Stomach (tissue), 9 donors: ENCODE measurements around the gene INSC. TPM values are rescaled to one million over a fixed set of nuclear protein-coding genes. Genes with fewer than 3 reads are reported as not detected.

Experiments used
- DNase-seq, 2 donors: peaks; one replicate each; pipeline versions ENCODE4 v3.0.0 to v3.0.0-alpha.2; 2013 to 2019
- H3K27ac ChIP-seq, 5 donors: fragments of 200-600 bp in 4 of 5; sonication (generic) in 4 of 5; one replicate each; pipeline ENCODE4 v1.5.1; 2013 to 2019; ENCODE audit warnings: mild to moderate bottlenecking in 1 of 5, moderate library complexity in 1 of 5
- H3K27me3 ChIP-seq, 3 donors: fragments of 200-600 bp; sonication (generic); one replicate each; pipeline ENCODE4 v1.5.1; 2017 to 2019; ENCODE audit warnings: mixed run types in 1 of 3
- H3K36me3 ChIP-seq, 4 donors: fragments of 200-600 bp; sonication (generic); 1 replicate in 3 of 4; 2 replicates in 1 of 4; pipeline ENCODE4 v1.5.1; 2016 to 2019
- H3K4me1 ChIP-seq, 4 donors: fragments of 200-600 bp; sonication (generic); one replicate each; pipeline ENCODE4 v1.5.1; 2016 to 2019
- H3K4me3 ChIP-seq, 4 donors: fragments of 200-600 bp; sonication (generic) in 3 of 4; one replicate each; pipeline ENCODE4 v1.5.1; 2016 to 2019; ENCODE audit warnings: mild to moderate bottlenecking in 1 of 4
- H3K9me3 ChIP-seq, 4 donors: fragments of 200-600 bp; sonication (generic); one replicate each; pipeline ENCODE4 v1.5.1; 2016 to 2019
- CTCF ChIP-seq, 7 experiments: fragments of 450-650 bp in 4 of 7; fragments of 200-600 bp in 3 of 7; sonication (generic) in 3 of 7; IDR thresholded peaks; one replicate each; pipeline ENCODE4 v1.5.1; 2016 to 2019; ENCODE audit warnings: antibody characterized with exemption in 7 of 7, control low read depth in 2 of 7, mild to moderate bottlenecking in 1 of 7
- EP300 ChIP-seq: sonication (generic); formaldehyde crosslinking; IDR thresholded peaks from one replicate; pipeline ENCODE4 v1.6.1; 2017; ENCODE audit warnings: antibody characterized with exemption
- POLR2A ChIP-seq, 4 donors: fragments of 450-650 bp; IDR thresholded peaks; one replicate each; pipeline ENCODE4 v1.6.1; 2016; ENCODE audit warnings: antibody characterized with exemption in 4 of 4, control low read depth in 2 of 4, mild to moderate bottlenecking in 1 of 4, moderate library complexity in 1 of 4
- POLR2AphosphoS5 ChIP-seq, 3 donors: sonication (generic); formaldehyde crosslinking; IDR thresholded peaks; one replicate each; pipeline ENCODE4 v1.6.1; 2016; ENCODE audit warnings: antibody characterized with exemption in 3 of 3
- WGBS, 5 donors: extraction: QIAGEN DNeasy Blood & Tissue Kit in 3 of 5; methylation state at CpG; one replicate each; pipeline versions ENCODE4 v1.1.5 to v1.1.7; 2013 to 2018; 5-methylcytosine and 5-hydroxymethylcytosine counted together
- intact Hi-C: fragments of 100-400 bp; cut with DNase I; formaldehyde crosslinking; loops from one replicate; pipeline ENCODE4 v1.15.1; 2023; ENCODE audit warnings: low total_unique reads
- polyA plus RNA-seq, 3 donors: library from polyadenylated mRNA; stranded (reverse); fragments of 200-250 nt; gene quantifications; one replicate each; pipeline ENCODE4 v1.2.3, GENCODE V29; 2013
- total RNA-seq, 5 donors: library from RNA; depleted of rRNA; stranded (reverse); fragments of >200 nt; gene quantifications; one replicate each; pipeline versions ENCODE4 v1.1.0 to v1.2.3, GENCODE V29; 2014 to 2016
- donor health status: healthy with polysubstance abuse.
- donor health status: Bipolar disorder and iron deficiency.
- donor health status: healthy.

Gene INSC
- total and polyA plus RNA-seq, 8 donors = 0.75 to 23.2 (median 2.9) TPM; not detected in 1

- 93 to 97% (median 95%) methylated on average over 12 of the region's 12 CpGs for WGBS, 5 donors
- Histone ChIP-seq H3K36me3 (no peaks in the 10 kb centered on the region), H3K27ac (no peak overlapping the region), H3K27me3 (no peaks in the 10 kb centered on the region), H3K9me3 (no peaks in the 10 kb centered on the region), H3K4me1 (peaks cover 8 to 38% (median 23%) of the 10 kb centered on the region in 4 donors), H3K4me3 (no peak overlapping the region)
- TF ChIP-seq CTCF (IDR thresholded peaks at IDR 0.05) = no peak
- no peak for TF ChIP-seq EP300
- no peak for TF ChIP-seq POLR2A (IDR thresholded peaks at IDR 0.05)
- TF ChIP-seq POLR2AphosphoS5 (IDR thresholded peaks at IDR 0.05) = no peak
- intact Hi-C loops = no loop called here
- DNase-seq = no peak
Observed at GRCh38 chr11:15200696-15201095, 86.0 kb downstream of the INSC start.

DNA sequence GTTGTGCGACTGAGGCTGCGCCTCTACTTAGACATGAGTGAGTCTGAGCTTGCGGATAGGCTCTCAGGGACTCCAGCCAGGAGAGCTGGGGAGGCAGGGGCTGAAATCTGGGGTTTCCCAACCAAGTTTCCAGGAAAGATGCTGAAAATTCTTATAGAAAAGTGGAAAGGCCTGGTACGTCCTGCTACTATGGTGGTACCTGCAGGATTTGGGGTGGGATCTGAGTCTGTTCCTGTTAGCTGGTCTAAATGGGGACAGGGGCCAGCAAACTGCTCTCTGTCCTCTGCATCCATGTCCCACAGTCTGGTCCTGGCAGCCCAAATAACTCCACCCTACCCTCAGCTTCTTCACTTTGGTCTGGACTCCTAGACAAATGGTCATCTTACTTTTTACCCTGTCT is 86.9 kb downstream of the INSC start:
- no peak overlapping the region for H3K27ac ChIP-seq
- DNase-seq = no peak
- no peaks in the 10 kb centered on the region for H3K36me3 ChIP-seq
- H3K27me3 ChIP-seq = no peaks in the 10 kb centered on the region
- no peaks in the 10 kb centered on the region for H3K9me3 ChIP-seq
- peaks cover 0 to 29% (median 14%) of the 10 kb centered on the region in 4 donors for H3K4me1 ChIP-seq
- no peak for TF ChIP-seq POLR2AphosphoS5 (IDR thresholded peaks at IDR 0.05)
- TF ChIP-seq EP300 = no peak
- TF ChIP-seq CTCF (IDR thresholded peaks at IDR 0.05) = no peak
- no peak for TF ChIP-seq POLR2A (IDR thresholded peaks at IDR 0.05)
- H3K4me3 ChIP-seq = no peak overlapping the region
- intact Hi-C loops = no loop called here
- 90 to 99% (median 96%) methylated on average over 1 to 4 of the region's 4 CpGs for WGBS, 5 donors

GRCh38 chr11:15202626-15203025 is 87.9 kb downstream of the INSC start:
- TF ChIP-seq POLR2A (IDR thresholded peaks at IDR 0.05) (no peak), POLR2AphosphoS5 (IDR thresholded peaks at IDR 0.05) (no peak)
- Histone ChIP-seq H3K4me1 (peaks cover 0 to 21% (median 10%) of the 10 kb centered on the region in 4 donors), H3K4me3 (no peak overlapping the region), H3K27me3 (no peaks in the 10 kb centered on the region), H3K9me3 (no peaks in the 10 kb centered on the region), H3K36me3 (no peaks in the 10 kb centered on the region), H3K27ac (no peak overlapping the region)
- intact Hi-C loops = no loop called here
- WGBS, 5 donors = 63 to 81% (median 77%) methylated on average over 5 of the region's 5 CpGs
- DNase-seq = no peak

- Histone ChIP-seq H3K36me3 (no peaks in the 10 kb centered on the region), H3K9me3 (no peaks in the 10 kb centered on the region), H3K27ac (no peak overlapping the region), H3K4me1 (peaks cover 0 to 13% (median 5%) of the 10 kb centered on the region in 4 donors), H3K27me3 (no peaks in the 10 kb centered on the region), H3K4me3 (no peak overlapping the region)
- intact Hi-C loops = loop anchor here (5.0 kb wide), 1 partner anchor 102 kb away; no protein-coding TSS in a partner anchor
- WGBS, 5 donors = 84 to 89% (median 85%) methylated on average over 10 of the region's 10 CpGs
- no peak for DNase-seq
- TF ChIP-seq CTCF (IDR thresholded peaks at IDR 0.05) = no peak
- no peak for TF ChIP-seq POLR2AphosphoS5 (IDR thresholded peaks at IDR 0.05)
- no peak for TF ChIP-seq POLR2A (IDR thresholded peaks at IDR 0.05)
- no peak for TF ChIP-seq EP300
Observed at GRCh38 chr11:15204711-15205110, 90.0 kb downstream of the INSC start.

DNA sequence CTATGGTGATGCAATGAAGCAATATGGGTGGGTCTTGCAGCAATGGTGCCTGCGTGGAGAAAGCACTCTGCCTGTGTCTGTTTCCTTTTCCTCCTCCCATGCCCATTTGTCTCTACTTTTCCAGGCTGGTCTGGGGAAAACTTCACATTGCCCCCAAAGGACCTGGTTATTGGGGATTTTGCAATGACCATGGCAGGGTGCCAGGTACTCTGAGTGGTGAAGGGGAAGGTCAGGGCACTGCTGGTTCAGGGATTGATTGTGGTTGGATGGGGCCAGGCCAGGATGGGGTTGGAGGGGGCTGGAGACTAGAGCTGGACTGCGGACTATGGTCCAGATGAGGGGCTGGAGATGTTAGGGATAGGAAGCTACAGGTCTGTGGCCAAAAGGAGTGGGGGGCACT is 92.1 kb downstream of the INSC start:
- no peaks in the 10 kb centered on the region for H3K27me3 ChIP-seq
- no peak for DNase-seq
- no peaks in the 10 kb centered on the region for H3K36me3 ChIP-seq
- peaks cover 0 to 7% (median 0%) of the 10 kb centered on the region in 4 donors for H3K4me1 ChIP-seq
- H3K27ac ChIP-seq = no peak overlapping the region
- TF ChIP-seq CTCF (IDR thresholded peaks at IDR 0.05) = no peak
- no peak for TF ChIP-seq EP300
- no peak for TF ChIP-seq POLR2AphosphoS5 (IDR thresholded peaks at IDR 0.05)
- no peak for TF ChIP-seq POLR2A (IDR thresholded peaks at IDR 0.05)
- intact Hi-C loops = loop anchor here (5.0 kb wide), 1 partner anchor 104 kb away; no protein-coding TSS in a partner anchor
- WGBS, 5 donors = 74 to 89% (median 84%) methylated on average over 2 of the region's 2 CpGs
- H3K4me3 ChIP-seq = no peak overlapping the region
- H3K9me3 ChIP-seq = no peaks in the 10 kb centered on the region
